Stimulated activated naive CD4-positive, alpha-beta T cell treated with Interleukin-2 at 50 U/mL for 16 hours (primary cell): ENCODE results near the gene FMN1.

Source experiments
- DNase-seq: peaks from one replicate; lab custom pipeline; 2025; lab: John Stamatoyannopoulos, UW

FMN1 gene

GRCh38 chr15:33011976-33012375 is 182.5 kb downstream of the FMN1 start:
- DNase-seq, result no peak

GRCh38 chr15:33009603-33010002 is 184.9 kb downstream of the FMN1 start:
- no peak for DNase-seq

- DNase-seq, result no peak
These were observed 185.5 kb downstream of the FMN1 start for GRCh38 chr15:33009026-33009425.

GRCh38 chr15:33008284-33008995 is 186.1 kb downstream of the FMN1 start:
- DNase-seq, result no peak

GRCh38 chr15:33007303-33007855 is 187.1 kb downstream of the FMN1 start:
- no peak for DNase-seq

GRCh38 chr15:33005582-33005981 is 188.9 kb downstream of the FMN1 start:
- no peak for DNase-seq

- DNase-seq, result no peak
These were observed 192.6 kb downstream of the FMN1 start for GRCh38 chr15:33001926-33002325.

GRCh38 chr15:32998979-32999672 is 195.4 kb downstream of the FMN1 start:
- no peak for DNase-seq

- no peak for DNase-seq
These were observed 196.3 kb downstream of the FMN1 start for GRCh38 chr15:32998182-32998581.

GRCh38 chr15:32994810-32995424 is 199.6 kb downstream of the FMN1 start:
- no peak for DNase-seq

- no peak for DNase-seq
These were observed 201.2 kb downstream of the FMN1 start for GRCh38 chr15:32993285-32993684.

- DNase-seq, result no peak
These were observed 202.8 kb downstream of the FMN1 start for GRCh38 chr15:32991619-32992111.

- DNase-seq, result no peak
These were observed 204.4 kb downstream of the FMN1 start for GRCh38 chr15:32990071-32990470.

GRCh38 chr15:32987067-32987466 is 207.4 kb downstream of the FMN1 start:
- DNase-seq, result no peak

- no peak for DNase-seq
These were observed 208.4 kb downstream of the FMN1 start for GRCh38 chr15:32986147-32986546.

GRCh38 chr15:32983679-32984078 is 210.8 kb downstream of the FMN1 start:
- DNase-seq, result no peak

- DNase-seq, result no peak
These were observed 212.5 kb downstream of the FMN1 start for GRCh38 chr15:32982001-32982400.

- DNase-seq, result no peak
These were observed 213.0 kb downstream of the FMN1 start for GRCh38 chr15:32981536-32981935.

GRCh38 chr15:32979710-32980109 is 214.8 kb downstream of the FMN1 start:
- no peak for DNase-seq

GRCh38 chr15:32977506-32977905 is 217.0 kb downstream of the FMN1 start:
- DNase-seq, result no peak

GRCh38 chr15:32974691-32975090 is 219.8 kb downstream of the FMN1 start:
- no peak for DNase-seq

GRCh38 chr15:32972686-32973085 is 221.8 kb downstream of the FMN1 start:
- no peak for DNase-seq

- no peak for DNase-seq
These were observed 223.7 kb downstream of the FMN1 start for GRCh38 chr15:32970847-32971246.
